ENCODE measurements around the gene PM20D1.
"Not testable (repeated sequence)": the region's sequence is repeated elsewhere in the genome, so short reads cannot be mapped to it uniquely, and the experiment has no call there.

PM20D1 gene

GRCh38 chr1:205832326-205832751, 17.6 kb downstream of the PM20D1 start:
- Mint-ChIP-seq H3K27me3 (ENCODE audit: low read depth, poor library complexity) (peaks cover 10% of the 10 kb centered on the region), H3K36me3 (ENCODE audit: low read depth) (no peaks in the 10 kb centered on the region), H3K4me3 (no peak overlapping the region), H3K27ac (no peak overlapping the region), H3K4me1 (peaks cover 20% of the 10 kb centered on the region), H3K9me3 (no peaks in the 10 kb centered on the region)
- no peak for DNase-seq
- no peak for TF ChIP-seq CTCF (IDR thresholded peaks at IDR 0.05)

- no peak for TF ChIP-seq CTCF (IDR thresholded peaks at IDR 0.05)
- peaks cover 29% of the 10 kb centered on the region for H3K4me1 Mint-ChIP-seq
- peaks cover 15% of the 10 kb centered on the region for H3K36me3 Mint-ChIP-seq (ENCODE audit: low read depth)
- H3K4me3 Mint-ChIP-seq = no peak overlapping the region
- H3K27me3 Mint-ChIP-seq (ENCODE audit: low read depth, poor library complexity) = peaks cover 10% of the 10 kb centered on the region
- no peak for DNase-seq
- no peak overlapping the region for H3K27ac Mint-ChIP-seq
- peaks cover 14% of the 10 kb centered on the region for H3K9me3 Mint-ChIP-seq
Observed at GRCh38 chr1:205827623-205828022, 22.3 kb downstream of the PM20D1 start.

- no peak overlapping the region for H3K27ac Mint-ChIP-seq
- no peak for DNase-seq
- peaks cover 23% of the 10 kb centered on the region for H3K4me1 Mint-ChIP-seq
- TF ChIP-seq CTCF (IDR thresholded peaks at IDR 0.05) = no peak
- peaks cover 18% of the 10 kb centered on the region for H3K36me3 Mint-ChIP-seq (ENCODE audit: low read depth)
- no peak overlapping the region for H3K4me3 Mint-ChIP-seq
- peaks cover 16% of the 10 kb centered on the region for H3K9me3 Mint-ChIP-seq
- H3K27me3 Mint-ChIP-seq (ENCODE audit: low read depth, poor library complexity) = peaks cover 10% of the 10 kb centered on the region
Observed at GRCh38 chr1:205826995-205827394, 22.9 kb downstream of the PM20D1 start.

GRCh38 chr1:205826016-205826806, 23.7 kb downstream of the PM20D1 start:
- TF ChIP-seq CTCF (IDR thresholded peaks at IDR 0.05) = no peak
- peak; percentile 23 for DNase-seq
- peak overlapping the region; percentile 76 for H3K27ac Mint-ChIP-seq
- H3K4me3 Mint-ChIP-seq = no peak overlapping the region
- H3K9me3 Mint-ChIP-seq = peaks cover 16% of the 10 kb centered on the region
- H3K36me3 Mint-ChIP-seq (ENCODE audit: low read depth) = peaks cover 18% of the 10 kb centered on the region
- peaks cover 8% of the 10 kb centered on the region for H3K27me3 Mint-ChIP-seq (ENCODE audit: low read depth, poor library complexity)
- H3K4me1 Mint-ChIP-seq = peaks cover 20% of the 10 kb centered on the region

GRCh38 chr1:205824180-205824579, 25.8 kb downstream of the PM20D1 start:
- H3K27ac Mint-ChIP-seq = no peak overlapping the region
- no peak for DNase-seq
- H3K4me3 Mint-ChIP-seq = no peak overlapping the region
- H3K9me3 Mint-ChIP-seq = peaks cover 16% of the 10 kb centered on the region
- TF ChIP-seq CTCF (IDR thresholded peaks at IDR 0.05) = no peak
- H3K27me3 Mint-ChIP-seq (ENCODE audit: low read depth, poor library complexity) = peaks cover 8% of the 10 kb centered on the region
- H3K4me1 Mint-ChIP-seq = peaks cover 25% of the 10 kb centered on the region
- peaks cover 18% of the 10 kb centered on the region for H3K36me3 Mint-ChIP-seq (ENCODE audit: low read depth)

- DNase-seq; H3K4me3 Mint-ChIP-seq; H3K27ac Mint-ChIP-seq; H3K27me3 Mint-ChIP-seq (ENCODE audit: low read depth, poor library complexity): not testable (repeated sequence)
- Mint-ChIP-seq H3K9me3 (peaks cover 16% of the 10 kb centered on the region), H3K4me1 (peaks cover 27% of the 10 kb centered on the region), H3K36me3 (ENCODE audit: low read depth) (peaks cover 18% of the 10 kb centered on the region)
Observed at GRCh38 chr1:205823260-205823659, 26.7 kb downstream of the PM20D1 start.
